HT1080 (cell line): ENCODE results near the gene CISH. TPM values are rescaled to one million over a fixed set of nuclear protein-coding genes. Genes with fewer than 3 reads are reported as not detected.

ENCODE experiments used
- DNase-seq: peaks from one replicate; pipeline ENCODE4 v3.0.0-alpha.2; 2015; ENCODE audit warnings: low read depth
- polyA plus RNA-seq, 2 experiments: library from polyadenylated mRNA; depleted of rRNA; stranded (reverse); fragments of >200 nt; gene quantifications; 2 replicates each; pipeline ENCODE4 v1.2.3, GENCODE V29; 2015
- total RNA-seq: library from RNA; depleted of rRNA; stranded (reverse); fragments of >200 nt; shearing (Covaris generic); gene quantifications from 2 replicates; pipeline ENCODE4 v1.2.3, GENCODE V29; 2014; rRNA removed

The CISH gene, protein sequence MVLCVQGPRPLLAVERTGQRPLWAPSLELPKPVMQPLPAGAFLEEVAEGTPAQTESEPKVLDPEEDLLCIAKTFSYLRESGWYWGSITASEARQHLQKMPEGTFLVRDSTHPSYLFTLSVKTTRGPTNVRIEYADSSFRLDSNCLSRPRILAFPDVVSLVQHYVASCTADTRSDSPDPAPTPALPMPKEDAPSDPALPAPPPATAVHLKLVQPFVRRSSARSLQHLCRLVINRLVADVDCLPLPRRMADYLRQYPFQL
- total RNA-seq: 0.10 and 0.53 TPM in 2 replicates
- polyA plus RNA-seq (2015; cell fraction: cytosol; rRNA removed): 0.52 and 0.73 TPM in 2 replicates
- 0.74 and 1.2 TPM in 2 replicates for polyA plus RNA-seq (2015; cell fraction: nucleus; rRNA removed)

DNA sequence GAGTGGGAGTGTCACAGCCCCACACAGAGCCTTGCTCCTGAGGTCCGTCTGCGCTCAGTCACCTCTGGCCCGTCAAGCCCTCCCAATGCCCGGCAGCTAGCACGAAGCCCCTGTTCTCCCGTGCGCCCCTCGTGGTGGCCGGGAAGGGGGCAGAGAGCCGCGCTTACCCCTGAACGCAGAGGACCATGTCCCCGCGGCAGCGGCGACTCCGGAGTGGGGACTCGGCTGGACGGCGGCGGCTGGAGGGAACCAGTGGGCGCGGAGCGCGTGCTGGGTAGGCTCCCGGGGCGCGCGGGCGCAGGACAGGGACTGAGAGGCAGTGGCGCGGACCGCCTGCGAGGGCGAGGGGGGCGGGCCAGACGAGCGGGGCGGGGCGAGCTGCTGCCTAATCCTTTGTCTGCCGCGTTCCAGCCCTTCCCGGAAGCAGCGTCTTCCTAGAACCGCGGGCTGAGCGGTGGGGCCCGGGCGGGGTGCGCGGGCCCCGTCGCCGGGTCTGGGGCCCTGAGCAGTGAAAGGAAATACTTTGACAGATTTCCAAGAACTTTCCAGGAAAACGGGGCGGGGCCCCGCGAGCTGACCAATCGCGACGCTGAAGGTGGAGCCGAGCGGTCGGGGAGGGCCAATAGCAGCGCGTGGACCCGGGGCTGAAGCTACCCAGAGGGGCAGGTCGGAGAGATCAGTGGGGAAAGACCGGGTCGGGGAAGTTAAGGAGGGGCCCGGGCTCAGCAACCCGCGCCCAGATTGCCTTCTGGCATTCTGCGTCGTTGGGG, at the start of gene CISH:
Gene CISH (minus strand): TSS at position 311 of the 770 bp plus-strand sequence. CDS start 124 bp downstream, at position 187.
- DNase-seq: peak; percentile 89

DNA sequence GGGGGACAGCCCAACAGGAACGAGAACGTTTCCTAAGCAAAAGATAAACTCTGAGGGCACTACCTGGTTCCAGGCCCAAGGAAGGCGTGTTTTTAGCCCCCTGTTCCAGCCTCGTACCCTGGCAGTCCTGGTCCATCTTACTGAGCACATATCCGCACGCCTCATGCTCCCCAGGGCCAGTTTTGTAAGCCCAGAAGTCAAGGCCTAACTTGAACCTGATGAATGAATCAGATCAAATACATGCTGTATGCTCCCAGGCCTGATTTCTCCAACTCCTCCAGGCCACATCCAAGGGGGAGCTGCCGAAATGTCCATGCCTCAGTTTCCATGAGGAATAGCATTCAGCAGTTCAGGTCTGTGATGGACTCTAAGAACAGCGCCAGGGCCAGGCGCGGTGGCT, 48.8 kb upstream of the CISH start:
- DNase-seq: no peak

DNA sequence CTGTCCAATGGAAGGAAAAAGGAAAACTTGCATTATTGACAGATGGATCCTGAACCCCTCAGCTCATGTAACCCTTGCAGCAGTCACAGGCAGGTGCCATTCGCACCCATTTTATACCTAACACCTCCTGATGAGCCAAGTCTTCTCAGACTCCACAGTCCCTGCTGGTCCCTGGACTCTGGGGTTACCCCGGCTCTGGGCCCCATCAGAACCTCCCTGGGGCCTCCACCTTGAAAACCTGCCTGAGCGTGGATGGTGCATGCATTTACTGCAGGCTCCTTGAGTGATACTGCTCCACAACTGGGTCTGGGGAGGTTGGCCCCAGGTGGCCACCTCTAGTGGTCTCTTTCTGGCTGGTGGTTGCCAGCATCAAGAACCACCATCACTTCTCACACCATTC, 47.3 kb upstream of the CISH start:
- no peak for DNase-seq

DNA sequence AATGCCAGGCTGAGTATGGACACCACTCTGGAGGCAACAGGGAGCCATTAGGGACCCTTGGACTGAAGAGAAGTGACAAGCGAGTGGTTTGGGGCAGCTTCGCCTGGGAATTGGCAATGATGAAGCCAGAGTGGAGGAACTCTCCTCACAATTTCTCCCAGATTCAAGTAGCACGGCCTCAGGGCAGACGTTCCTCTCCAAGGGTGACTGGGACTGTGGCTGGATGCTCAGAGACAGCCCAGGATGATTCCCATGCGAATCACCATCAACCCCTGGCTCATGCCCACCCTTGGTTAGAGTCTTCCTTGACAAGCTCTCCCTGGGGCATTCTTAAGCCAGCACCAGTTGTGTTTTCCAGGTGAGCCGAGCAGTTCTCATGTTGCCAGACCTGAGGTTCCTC, 46.8 kb upstream of the CISH start:
- DNase-seq: no peak

DNA sequence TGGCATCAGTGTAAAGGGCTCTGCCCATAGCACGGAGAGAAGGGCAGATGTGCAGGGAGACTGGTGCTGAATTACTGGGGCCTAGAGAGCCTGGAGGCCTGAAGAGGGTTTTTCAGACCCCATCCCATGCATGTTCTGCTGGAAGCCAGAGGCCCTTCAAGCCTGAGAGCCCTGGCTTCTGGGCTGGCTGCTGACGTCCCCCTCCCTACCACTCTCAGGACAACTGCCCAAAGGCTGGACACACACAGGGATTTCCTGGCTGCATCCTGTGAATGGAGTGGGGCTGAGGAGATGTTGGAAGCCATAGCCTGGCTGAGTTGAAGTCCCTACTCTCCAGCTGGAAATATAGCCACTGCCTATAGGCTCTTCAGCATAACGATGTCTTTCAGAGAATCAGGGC, 46.2 kb upstream of the CISH start:
- no peak for DNase-seq

DNA sequence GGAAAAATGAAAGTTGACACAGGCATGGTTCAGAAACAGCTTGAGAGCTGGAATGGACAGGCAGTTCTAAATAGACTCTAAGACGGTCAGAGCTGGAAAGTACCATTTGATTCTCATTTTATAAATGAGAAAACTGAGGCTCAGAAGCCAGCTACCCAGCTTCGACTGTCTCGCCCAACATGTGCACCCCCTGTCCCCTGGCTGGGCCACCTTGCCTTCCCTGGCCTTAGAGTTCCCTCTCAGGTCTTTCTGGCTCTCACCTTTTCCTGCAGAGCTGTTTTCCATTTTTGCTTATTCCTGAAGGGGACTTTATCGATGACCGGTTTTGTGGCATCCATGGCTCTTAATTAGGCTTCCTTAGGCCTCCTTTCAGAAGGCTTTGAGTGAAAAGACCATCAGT, 45.8 kb upstream of the CISH start:
- DNase-seq: no peak

DNA sequence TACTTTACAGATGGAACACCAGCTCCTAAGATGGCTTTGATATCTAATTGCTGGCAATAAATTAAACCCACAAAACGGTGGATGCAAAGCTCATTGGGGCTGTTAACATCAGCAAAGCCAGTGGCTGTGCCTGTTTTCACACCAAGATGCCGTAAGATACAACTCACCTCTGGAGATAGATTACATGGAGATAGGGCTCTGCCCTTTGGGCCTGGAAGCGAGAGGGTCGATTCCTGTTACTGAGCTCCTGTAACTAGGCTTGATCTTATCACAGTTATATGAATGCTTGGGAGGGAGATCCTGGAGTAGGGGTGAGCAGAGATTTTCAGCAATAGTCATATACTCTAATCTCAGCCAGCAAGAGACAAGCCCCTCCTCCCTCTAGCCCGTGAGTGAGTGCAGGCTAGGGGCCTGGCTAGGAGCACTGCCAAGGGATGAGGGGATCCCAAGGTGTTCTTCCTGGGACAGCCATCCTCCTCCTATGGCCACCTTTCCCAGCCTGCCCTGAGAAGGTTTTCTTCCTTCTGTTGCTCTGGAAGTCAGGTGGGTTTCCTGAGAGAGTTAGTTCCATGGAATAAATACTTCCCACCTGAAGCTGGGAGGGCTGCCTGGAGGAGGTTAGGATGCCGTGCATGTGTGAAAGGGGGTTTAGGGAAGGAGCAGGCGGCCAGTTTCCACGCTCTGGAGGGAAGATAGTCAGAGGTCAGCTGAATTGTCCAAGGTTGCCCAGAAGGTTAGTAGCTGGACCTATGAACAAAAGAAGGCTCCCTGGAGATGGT, 45.0 kb upstream of the CISH start:
- no peak for DNase-seq

DNA sequence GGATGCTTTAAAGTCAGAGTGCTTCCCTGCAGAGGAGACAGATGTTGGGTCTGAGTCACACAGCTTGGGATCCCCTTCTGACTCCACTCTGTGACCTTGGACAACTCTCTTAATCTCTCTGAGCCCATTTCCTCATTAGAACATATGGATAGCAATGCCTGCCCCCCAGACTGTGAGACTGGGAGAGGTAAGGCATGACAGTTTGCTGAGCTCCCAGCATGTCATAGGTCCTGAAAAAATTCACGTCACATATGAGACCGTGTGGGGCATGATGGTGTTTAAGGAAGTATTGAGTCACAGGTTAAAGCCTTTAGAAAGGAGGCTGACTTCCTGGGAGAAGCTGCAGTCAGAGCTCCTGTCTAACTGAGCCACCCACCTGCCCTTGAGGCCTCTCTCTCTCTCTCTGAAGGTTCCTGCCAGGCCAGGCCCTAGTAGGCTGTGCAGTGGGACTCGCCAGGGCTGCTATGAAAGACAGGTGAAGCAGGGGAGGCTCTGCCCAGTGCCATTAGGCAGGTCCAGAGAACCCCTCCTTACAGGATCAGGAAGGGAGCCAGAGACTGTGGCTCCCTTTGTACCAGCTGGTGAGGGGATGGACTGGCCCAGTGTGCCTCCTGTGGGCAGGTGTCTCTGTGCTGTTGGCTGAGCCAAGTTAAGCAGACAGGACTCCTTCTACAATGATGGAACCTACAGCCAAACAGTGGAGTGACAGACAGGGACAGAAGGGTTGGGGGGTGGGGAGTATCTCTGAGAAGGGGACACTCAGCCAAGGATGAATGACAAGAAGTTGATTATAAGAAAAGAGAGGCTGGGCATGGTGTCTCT, 43.6 kb upstream of the CISH start:
- peak; percentile 45 for DNase-seq

DNA sequence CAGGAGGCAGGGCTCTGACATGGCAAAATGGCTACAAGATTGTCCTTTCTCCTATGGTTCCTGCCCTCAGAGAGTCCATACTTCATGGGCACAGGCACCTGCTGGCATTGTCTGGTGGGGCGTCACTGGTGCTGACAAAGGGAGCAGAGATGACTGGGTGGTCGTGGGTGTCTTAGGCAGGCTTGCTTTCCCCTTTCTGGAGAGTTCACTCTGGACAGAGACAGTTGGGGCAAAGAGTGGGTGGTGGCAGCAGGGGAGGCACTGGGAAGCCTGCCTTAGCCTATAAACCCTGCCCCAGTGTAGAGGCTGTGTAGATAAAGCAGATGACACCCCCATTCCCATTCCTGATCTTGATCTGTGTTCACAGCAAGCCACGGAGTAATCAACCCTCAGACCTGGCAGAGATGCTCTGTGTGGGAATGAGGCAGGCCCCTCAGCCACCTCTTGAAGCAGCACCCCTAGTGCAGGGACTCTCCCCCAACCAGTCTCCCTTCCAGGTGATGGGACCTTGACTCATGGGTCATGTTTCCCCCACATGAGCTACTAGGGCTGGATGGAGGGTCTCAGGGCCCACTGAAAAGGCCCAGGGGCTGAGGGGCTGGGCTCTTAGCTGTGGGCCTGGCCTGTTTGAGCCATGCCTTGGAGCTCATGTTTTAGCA, 42.5 kb upstream of the CISH start:
- no peak for DNase-seq

DNA sequence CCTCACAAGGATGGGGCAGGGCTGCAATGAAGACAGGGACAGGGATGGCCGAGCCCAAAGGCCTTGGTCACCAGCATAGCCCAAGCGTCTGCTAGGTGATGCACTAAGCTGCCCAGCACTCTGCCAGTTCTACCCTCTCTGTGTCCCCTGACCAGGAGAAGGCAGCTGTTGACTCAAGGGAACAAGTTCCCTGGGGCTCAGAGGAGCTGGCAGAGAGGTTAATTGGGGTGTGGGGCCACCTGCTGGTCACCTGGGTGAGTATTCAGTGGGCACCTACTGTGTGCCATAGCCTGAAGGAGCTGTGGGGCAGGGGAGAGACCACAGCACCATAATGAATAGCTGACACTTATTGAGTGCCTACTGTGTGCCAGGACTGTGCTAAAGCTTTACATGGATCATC, 41.1 kb upstream of the CISH start:
- peak; percentile 56 for DNase-seq

DNA sequence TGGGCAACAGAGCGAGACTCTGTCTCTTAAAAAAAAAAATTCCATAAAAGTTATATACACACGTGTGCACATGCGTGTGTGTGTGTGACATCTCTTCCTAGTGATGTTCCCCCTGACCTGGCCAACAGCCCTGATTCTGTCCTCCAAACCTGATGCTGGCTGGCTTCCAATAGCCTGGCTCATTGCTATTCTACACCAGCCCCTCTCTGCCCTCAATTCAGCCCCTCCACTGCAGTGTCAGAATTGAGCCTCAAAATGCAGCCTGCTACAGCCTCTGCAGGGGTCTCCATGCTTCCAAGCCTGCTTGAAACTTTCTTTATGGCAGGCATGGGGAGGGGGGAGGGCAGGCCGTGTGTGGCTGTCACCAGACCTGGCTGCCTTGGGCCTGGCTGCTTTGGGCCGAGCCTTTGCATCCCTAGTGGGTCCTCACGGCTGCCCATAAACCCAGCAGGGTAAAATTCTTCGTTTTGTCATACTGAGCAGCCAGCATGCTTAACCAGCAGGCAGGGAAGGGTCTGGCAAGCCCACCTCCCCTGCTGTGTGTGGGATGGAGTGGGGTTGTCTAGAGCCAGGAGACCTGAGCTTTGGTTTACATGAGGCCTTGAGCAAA, 40.5 kb upstream of the CISH start:
- no peak for DNase-seq

DNA sequence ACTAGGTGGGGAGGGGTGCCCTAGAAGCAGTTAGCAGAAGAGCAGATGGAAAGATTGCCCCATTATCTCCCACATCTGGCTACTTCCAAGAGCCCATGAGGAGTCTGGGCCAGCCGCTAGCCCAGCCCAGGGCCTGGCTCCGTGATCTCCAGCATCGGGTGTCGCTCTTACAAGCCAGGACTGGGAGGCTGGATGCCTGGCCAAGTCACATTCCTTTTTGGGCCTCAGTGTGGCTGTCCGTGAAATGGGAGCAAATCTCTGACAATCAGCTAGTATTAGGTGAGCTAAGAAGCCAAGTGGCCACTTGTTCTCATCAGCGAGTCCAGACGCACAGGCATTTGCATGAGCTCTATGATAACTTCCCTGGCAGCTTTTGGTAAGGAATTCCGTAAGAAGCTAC, 39.9 kb upstream of the CISH start:
- no peak for DNase-seq

DNA sequence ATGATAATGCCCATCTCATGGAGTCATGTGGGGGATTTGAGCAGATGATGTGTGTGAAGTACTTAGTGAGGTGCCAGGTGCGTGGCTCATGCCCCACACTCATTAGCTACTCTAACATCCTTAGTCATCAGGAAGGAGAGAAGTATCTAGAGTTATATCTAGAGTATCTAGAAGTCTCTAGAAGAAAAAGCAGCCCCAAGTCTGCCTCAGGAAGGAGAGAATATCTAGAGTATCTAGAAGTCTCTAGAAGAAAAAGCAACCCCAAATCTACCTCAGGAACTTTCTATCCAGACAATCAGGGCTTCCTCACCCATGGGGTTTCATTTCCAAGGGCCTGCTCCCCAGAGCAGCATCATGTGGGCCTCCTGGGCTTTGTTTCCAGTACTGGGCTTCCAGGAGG, 38.4 kb upstream of the CISH start:
- no peak for DNase-seq

DNA sequence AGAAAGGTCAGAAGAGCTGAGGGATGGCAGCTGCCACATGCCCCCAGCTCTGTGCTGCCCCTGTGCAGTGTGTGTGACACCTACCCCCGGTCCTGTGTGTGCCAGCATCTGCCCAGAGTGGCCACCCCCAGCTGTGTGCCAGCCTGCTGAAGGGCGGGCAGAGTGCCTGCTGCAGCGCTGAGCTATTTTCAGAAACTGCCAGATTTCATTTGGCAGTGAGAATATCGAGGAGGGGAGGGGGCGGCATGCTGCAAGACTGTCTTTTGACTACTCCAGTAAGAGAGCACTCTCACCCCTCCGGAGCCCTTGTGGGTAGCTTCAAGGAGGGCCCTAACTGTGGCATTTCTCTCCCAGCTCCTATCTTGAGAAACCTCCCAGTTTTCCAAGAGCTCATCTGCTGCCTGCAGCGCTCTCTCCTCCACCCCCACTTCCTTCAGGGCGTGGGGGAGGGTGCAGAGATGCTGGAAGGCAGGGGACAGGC, 37.9 kb upstream of the CISH start:
- no peak for DNase-seq

DNA sequence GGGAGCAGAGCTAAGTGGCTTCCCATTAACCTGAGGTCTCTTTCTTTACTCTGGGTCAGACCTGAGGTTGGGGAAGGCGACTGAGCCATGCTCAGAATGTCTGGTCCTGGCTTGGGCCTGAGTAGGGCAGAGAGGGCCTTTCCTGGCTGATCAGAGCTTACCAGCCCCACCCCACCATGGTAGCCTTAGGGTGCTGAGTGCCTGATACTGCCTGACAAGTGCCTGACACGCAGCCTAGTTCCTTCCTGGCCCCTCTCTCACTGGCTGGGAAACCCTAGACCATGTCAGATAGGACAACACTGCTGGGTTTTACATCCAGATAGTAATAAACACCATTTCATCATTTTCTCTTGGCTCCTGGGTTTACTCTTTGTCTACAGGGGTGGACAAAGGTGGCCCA, 37.4 kb upstream of the CISH start:
- DNase-seq: no peak

DNA sequence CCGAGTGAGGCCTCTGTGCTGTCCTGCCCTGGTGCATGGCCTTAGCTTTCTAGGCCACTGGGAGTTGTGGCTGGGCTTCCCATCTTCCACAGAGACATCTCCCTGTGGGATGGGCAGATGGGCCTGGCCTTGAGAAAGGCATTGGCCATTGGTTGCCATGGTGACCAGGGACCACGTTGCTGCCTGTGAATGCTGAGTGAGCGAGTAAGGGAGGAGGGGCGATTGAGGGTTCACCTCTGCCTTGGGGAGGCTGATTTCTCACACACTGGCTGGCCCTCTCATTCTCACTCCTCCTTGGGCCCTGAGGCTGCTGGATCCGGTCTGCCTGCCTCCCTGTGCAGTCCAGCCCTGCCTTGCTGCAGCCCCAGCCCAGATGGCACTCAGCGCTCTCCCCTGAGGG, 36.7 kb upstream of the CISH start:
- DNase-seq: no peak

DNA sequence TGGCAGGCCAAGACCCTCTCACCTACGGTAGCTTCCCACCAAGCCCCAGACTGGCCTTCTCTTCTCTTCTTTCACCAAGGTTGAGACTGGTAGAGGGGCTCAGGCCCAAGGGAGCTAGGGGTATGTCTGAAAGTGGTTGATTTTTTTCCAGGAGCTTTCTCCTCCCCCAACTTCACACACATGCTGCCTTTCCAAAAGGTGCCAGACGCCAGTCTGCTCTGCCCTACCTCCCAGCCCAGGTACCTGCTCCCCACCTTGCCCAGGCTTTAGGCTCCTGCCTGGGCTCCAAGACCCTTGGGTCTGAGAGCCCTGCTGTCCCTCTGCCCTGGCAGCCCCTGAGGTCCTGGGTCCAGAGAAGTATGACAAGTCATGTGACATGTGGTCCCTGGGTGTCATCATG, 33.8 kb upstream of the CISH start:
- no peak for DNase-seq

DNA sequence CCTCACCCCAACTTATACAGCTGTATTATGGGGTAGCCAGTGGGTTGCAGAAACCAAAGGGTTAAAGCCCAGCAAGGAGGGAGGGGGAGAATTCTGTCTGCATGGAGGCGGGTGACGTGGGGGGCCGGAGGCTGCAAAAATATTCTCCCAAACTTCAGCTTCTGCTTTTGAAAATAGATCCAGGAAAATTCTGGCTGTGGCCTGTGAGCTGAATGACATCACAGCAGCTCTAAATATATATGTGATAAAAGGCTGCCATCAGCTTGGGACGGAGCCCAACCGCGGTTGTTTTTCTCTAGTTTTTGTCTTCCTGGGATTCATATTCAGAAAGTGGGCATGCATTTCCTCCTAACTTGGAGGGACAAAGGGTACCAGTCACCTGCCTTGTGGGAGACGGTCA, 33.0 kb upstream of the CISH start:
- DNase-seq: no peak

DNA sequence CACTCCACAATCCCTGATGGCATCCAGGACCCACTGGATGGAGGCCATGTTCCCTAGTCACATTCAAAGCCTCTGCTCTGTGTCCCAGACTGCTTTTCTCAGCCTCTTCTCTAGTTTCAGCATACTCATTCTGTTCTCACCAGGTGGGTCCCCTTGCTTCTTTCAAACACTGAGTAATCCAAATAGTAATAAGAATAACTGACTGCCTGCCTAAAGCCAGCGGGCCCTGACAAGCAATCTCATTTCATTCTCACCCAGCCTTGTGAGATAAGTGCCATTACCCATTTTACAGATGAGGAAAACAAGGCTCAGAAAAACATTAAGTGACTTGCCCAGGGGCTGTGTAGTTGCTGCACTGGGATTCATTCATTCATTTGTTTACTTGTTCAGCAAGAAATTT, 30.8 kb upstream of the CISH start:
- no peak for DNase-seq

DNA sequence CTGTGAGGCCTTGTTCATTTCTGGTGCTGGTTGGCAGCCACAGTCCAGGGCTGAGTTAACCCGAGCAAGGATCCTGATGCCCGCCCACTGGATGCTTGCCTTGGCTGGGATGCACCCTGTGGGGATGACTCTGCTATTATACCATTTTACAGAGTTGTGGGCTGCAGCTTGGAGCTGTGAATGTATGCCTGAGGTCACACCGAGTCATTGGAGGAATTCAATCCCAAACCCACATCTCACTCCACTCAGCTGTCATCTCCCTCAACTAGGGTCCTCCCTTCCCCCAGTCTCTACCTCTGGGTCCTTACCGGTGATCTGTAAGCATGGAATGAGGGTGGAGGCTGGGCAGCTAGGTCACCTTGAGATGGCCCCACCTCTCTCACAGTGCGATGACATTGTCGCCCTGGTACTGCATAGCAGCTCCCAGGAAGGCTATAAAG, 27.5 kb upstream of the CISH start:
- DNase-seq: peak; percentile 86
